Stimulated activated CD8-positive, alpha-beta memory T cell treated with anti-CD3 and anti-CD28 coated beads, Interleukin-4, amount 100 ng/mL, for 48 hours (primary cell): ENCODE data around the gene SH3PXD2A.

ENCODE experiments used
- DNase-seq: peaks from one replicate; pipeline ENCODE4 v3.0.0-alpha.2; 2020

SH3PXD2A gene

DNA sequence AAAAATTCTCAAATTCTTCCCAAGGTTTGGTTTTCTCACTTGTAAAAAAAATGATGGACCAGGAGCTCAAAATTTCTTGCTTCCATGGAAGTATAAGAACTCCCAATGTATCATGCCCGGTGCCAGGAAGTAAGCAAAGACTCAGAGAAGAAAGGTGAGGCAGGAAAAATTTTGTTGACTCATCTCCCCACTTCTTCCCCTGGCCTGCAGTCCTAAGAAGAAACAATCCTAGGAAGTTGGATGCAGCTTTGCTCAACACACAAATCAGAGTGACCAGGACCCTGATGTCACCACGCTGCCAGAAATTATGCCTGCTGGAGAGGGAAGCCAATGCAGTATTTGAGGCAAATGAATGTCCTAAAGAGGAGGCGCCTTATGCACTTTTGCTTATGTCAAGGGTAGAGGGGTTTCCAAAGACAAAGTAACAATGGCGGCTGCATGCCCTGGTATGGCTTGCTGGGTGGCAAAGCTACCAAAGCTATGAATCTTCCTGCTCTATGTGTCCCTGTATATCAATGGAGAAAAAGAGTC is 198.2 kb downstream of the SH3PXD2A start:
- no peak for DNase-seq

DNA sequence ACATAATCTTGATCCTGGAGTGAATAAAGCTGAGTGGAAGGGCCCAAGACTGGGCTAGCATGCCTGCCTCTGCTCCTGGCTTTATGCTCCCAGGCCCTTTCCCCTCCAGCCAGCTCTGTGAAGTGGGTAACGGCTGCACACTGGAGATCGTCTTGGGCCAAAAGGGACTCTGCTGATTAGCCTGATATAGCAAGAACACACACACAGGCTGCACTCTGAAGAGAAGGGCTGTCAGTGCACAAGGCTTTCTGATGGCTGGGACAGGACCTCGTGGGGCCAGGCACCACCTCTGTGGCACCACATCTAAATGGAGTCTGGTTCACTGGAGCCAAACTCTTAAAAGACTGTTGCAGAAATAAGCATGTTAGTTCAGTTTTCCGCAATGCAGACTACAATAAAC is 200.5 kb downstream of the SH3PXD2A start:
- DNase-seq = no peak

DNA sequence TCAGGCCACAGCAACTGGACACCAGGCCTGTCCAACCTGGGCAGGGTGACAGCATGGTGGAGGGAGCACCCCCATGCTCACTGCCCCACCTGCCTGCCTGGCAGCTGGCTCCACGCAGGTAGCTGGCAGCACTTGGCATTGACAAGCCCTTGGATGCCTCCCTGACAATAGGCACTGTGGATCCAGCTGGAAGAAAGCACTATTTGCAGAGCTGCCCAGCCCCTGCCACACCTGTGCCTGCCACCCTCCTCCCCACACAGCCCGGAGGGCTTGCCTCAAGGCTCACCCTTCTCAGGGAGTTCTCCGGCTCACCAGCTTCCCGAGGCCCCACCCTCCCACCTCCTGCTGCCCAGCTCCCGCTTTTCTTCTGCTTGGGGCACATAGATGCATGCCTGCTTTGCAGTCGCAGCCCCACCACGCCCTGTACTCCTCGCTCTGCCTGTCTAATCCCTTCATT is 201.8 kb downstream of the SH3PXD2A start:
- DNase-seq = no peak

DNA sequence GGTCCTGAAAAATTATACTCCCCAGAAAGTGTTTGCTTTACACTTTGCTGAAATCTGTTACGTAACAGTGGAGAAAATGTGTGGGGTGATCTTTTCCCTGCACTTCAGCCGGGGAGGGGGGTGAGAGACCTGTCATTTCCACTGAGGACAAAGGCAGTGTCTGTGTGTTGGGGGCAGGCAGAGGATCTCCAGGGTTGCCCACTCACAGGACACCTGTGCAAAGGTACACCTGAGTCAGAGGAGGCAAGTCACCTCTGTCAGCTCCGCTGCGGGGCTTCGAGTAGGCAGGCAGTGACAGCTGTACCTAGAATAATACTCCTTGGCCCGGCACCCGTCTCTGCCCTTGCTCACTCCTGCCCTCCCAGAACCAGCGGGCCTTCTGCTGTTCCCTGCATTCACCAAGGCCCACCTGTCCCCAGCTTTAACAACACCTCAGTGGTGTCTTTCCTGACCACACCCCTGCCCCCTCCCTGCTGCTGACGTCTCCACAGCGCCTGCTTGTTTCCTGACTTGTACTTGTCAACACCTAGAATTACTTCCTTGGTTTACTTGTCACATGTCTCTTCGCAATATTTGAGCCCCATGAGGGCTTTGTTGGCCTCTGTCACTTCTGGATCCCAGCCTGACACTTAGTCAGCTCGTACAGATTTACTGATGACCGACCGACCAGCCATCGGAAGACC is 202.6 kb downstream of the SH3PXD2A start:
- no peak for DNase-seq

DNA sequence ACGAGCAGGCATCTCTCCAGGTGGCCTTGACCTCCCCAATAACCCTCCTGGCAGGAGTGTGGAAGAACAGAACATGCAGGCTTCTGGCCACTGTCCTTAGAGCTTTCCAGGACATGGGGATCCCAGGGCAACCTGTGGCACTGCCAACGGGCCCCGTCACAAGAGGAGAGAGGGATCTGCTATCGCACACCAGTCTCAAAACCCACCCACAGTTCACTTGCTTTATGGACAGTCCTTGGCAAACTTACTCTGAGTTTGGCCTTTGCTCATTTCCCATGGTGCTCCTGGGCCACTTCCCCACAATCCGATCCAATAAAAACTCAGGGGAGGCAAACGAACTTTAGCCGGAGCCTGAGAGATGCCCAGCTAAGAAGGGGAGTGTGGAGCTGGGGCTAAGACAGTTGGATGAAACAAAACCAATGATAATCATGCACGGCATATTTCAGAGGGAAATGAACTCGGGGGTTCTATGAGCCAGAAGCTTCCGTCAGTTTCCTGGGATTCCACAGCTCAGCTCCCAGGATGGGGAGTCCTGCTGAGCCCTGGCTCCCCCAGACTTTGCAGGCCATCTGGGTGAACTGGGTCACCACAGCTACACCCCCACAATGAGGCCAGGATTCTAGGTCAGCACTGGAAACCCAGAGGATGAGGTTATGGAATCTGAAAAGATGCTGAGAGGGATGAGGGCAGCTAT is 203.4 kb downstream of the SH3PXD2A start:
- DNase-seq = no peak

DNA sequence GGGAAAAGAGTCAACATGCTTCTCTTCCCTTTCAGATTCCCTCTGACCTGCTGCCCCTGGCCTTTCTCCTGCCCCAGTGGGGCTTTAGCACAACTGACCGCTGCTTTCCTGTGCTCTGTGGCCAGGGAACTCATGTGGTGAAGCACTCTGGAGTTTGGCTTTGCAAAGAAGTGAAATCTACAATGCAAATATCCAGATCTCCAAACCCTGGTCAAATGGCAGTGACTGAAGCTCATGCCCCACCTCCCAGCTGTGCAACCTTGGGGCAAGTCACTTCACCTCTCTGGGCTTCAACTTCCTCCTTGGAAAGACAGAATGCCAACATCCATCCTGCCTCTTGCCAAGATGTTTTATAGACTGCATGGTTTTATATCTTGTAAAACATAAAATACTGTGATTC is 204.0 kb downstream of the SH3PXD2A start:
- DNase-seq = no peak

DNA sequence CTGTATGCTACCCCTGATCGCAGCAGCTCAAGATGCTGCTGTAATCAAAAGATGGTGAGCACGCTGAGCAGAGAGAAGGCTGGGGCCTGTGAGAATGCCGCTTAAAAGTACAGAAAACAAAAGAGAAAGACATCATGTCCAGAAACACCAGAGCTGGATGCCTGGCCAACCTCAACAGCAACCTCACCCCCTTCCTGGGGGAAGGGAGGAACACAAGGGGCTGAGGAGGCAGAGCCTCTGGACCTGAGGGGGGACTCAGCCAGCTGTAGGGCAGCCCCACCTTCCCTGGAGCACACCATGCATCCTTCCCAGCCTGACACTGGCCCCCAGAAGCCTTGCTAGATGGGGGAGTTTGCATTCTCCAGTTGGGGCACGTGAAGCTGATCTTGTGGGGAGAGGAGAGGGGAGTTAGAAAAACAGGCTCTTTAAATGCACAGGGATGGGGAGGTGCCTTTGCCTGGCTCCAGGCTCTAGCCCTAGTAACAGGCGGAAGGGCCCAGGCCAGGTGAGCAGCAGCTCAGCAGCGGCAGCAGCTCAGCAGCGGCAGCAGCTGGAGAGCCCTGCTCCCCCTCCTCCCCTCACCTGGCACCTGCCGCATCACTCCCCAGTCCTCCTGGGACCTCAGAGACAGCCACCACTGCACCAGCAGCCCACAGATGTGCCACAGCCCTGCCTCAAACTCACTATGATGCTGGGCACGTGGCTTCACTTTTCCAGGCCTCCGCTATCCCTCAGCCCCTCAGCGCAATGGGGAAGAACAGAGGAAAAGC is 205.5 kb downstream of the SH3PXD2A start:
- DNase-seq = no peak

DNA sequence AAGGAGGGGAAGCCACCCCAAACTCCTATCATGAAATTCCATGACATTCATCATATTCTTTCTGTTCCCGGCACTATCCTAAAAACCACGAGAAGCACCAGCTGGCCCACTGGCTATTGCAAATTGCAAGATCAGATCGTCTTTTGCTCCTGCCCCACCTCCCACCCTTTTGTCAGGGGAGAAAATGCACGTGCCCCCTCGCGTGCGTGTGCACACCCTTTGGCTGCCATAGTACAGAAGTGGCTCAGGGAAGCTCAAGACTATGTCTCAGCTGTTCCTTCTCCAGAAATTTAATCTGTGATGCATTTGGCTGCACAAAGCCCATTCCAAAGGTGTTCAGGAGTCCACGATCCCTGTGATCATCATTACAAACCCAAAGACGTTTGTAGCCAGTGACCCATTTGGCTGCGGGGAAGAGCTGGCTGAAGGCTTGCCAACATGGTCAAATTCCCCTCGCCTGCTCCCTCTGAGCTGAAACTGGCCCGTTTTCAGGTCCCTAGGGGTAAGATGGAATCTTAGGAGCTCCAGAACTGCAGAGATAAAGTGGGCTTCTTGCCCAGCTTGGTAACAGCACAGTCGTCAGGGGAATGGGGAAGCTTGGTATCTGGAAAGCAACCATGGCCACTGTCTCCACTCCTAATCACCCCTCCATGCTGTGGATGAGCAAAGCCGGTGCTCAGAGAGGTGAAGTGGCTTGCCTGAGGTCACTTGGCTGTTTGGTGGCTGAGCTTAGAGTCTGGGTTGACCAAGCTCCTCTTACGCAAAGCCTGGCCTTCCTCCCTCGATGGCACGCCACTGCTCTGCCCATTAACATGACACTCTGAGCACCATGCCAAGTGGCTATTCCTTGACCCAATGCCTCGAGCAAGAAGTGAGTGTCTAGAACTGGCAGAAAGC is 206.5 kb downstream of the SH3PXD2A start:
- DNase-seq = no peak

DNA sequence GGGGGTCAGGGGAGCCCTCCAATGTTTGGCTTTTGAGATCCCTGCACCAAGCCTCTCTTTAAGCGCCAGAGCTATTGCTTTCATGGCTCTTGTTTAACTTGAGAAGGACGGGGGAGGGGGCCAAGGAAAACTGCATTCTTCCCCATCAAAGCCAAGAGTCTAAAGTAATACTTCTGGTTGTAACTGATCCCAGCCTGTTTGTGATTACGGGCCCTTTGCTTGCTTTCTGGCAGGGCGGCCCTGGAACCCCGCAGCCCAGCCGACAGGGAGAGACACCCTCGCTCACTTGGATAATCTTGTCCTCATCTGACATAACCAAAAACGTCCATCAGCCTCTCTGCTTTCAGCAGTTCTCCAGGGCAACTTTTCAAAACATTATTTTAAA is 207.1 kb downstream of the SH3PXD2A start:
- DNase-seq = no peak

DNA sequence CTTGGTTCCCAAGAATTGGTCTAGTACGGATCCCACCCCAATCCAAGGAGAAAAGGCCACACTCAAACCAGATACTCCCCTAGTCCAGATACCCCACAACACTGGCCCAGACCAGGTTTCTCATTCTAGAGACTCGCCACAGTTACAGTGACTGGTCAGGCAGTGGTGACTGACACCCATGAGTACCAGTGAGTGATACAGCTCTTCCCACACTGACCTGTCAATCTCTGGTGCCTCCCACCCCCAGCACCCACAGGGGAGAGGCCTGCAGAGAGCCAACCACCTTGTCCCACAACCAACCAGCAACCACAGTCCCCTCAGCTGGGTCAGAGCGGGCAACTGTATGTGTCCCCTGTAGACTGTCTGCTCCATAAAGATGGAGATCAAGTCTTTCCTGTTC is 209.1 kb downstream of the SH3PXD2A start:
- DNase-seq = no peak

DNA sequence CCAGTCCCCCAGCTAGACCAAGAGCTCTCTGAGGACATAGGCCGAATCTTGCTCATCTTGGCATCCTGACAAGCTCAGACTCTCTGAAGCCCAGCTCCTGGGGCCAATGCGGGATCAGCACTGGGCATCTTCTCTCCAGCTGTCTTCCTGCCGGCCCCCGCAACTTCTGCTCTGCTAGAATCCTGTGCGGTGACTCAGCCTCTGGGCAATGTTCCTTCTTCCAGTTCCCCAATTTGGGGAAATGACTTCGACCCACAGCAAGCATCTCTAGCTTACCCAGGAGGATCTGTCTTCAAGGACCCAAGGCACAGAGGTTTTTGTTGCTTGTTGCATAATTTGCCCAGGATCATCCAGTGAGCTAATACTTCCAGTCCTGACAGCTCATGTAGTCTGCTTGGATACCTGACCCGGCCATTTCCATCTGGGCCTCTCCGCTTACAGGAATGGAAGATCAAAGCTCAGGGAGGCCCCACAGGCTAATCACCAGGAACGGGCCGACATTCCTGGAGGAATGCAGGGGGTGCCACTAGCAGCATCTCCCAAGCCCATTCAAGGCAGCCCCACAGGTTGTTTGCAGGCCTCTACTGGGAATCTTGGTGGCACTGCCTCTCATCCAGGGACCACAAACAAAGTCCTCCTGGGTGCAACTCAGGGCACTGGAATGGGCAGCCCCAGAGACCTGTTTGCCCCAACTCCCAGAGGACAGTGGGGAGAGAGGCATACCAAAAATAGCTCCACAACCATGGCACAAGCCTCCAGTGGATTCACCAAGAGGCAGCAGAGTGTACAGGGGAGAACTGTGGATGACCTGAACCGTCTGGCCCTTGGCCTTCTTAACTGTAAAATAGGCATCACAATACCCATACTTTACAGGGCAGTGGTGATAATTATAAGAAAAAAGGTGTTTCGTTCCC is 210.0 kb downstream of the SH3PXD2A start:
- DNase-seq = no peak

DNA sequence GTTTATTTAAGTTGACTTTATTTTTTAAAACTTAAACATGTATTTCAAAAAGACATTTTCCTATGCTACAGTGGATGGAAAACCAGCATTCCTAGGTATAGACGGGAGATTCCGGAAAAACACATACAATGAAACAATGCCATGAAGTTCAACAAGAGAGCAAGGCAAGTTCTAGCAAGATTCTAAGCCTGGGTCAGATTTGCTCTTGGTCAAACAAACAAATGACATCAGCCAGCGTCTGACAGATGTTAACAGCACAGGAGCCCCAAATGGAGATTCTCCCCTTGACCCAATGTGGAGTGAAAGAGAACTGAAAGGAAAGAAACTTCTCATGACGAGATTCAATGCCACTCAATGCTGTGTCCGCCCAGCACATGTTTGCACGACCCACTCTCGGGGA is 212.0 kb downstream of the SH3PXD2A start:
- DNase-seq = no peak

DNA sequence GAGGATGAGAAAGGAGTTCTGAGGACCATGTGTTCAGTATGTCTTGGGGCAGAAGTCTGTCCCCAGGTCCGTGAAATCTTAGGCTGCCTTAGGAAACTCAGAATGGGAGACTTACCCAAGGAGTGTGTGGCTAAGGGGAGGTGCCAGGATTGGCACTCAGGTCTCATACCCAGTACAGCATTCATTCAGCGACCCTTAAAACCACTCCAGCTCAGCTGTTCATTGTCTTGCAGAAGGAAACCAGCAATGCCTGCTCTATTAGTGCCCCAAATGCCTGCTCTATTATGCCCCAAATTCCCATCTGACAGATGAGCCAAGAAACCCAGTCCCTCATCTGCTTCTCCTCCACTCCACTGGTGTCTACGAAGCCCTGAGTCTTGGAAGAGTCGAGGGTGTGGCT is 214.1 kb downstream of the SH3PXD2A start:
- no peak for DNase-seq

DNA sequence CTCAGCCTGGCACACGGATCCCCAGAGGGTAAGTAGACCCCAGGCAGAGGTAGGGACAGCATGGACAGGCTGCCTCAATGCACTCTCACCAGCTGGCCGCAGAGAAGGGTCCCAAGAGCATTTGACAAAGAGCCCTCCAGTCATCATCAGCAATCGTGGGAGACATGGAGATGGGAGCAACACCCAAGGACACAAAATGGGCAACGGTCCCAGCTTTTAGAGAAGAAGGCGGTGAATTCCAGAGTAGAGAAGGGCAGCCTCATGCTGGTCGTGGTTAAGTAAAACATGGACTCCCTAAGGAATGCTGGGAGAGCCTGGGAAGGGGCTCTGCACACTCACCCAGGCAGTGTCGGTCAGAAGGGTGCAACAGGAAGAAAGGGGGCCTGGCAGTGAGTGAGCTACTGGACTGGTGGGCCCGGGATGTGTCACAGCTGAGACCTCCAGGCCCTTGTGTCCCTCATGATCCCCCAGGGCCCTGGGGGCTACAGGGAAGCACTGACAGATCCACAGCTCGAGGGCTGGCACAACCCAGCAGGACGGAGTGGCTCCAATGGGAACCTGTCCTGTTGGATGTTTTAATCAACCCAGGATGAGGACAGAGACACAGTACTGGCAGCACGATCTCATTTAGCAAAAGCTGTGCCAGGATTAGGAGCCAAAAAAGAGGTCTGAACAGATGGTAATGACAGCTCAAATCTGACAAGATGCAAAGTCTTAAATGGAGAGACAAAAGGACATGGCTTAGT is 214.8 kb downstream of the SH3PXD2A start:
- DNase-seq = no peak

DNA sequence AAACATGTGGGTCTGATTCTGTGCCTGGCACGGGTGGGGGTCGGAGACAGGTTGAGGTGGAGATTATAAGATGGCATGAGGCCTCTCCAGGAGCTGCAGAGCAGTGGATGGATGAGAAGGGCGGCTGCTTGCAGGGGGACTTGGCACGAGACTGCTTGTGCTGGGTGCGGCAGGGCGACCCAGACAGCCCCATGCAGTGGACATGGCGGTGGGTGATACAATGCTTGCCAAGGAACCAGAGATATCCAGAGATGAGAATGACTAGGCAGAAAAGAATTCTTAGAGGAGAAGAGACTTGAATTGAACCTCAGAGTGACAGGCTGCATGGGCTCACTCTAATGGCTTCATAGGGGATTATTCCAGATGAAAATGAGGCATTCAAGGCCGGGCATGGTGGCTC is 216.4 kb downstream of the SH3PXD2A start:
- no peak for DNase-seq

DNA sequence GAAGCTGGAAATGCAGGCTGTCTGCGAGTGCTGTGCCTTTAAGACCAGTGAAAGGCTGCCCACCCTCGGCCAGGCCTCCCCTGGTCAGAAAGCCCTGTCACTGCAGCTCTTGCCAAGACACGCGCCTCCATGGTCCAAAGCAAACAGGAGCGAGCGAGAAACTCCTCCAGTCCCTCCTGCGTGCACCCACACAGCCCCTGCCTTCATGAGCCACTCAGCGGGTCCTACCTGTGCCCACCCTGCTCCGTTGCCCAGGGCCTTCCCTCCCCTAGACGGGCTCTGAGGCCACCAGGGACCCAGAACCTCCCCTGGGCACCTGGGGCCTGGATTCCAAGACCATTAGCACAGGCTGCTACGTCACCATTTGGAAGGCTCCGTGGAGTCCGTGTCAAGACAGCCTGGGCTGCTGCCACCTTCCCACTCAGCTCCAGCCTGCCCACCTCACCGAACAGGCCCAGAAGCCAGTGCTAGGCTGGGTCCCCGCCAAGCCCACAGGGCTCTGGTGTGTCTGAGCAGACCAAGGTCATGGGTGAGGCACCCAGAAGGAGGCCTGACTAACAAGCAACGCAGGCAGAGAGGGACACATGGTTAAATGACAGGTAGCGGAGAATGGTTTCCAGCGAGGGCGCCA is 217.3 kb downstream of the SH3PXD2A start:
- DNase-seq = no peak

DNA sequence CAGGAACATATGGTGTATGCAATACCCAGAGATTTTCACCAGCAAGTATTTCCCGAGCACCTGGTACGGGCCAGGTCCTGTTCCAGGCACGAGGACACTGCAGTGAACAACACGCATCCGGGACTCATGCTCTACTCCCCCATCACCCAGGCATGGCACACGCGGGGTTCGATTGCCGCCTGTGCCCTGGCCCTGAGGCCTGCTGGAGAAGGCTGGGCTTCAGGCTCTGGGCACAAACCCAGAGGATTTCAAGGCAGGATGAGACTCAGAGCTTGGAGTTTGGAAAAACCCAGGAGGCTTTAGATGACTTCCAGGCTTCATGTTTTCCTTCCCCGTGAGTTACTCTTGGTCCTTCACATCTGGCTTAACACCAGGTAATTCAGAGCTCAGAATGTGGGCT is 218.4 kb downstream of the SH3PXD2A start:
- DNase-seq = no peak

DNA sequence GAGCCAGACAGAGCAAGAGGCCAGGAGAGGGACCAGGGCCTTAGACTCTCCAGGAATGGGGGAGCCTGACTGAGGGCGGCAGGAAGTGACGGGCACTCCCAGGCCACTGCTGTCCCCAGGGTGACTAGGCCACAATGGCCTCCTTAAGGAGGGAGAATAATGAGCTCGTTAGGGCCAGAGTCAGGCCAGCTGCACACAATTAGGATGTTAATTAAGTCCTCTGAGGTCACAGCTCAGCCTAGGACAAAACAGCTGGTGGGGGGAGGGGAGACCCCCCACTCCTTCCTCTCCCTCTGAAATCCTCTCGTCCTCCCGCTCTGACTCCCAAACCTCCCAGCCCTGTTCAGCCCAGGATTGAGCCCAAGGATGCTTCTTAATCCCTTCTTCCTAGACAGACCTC is 218.9 kb downstream of the SH3PXD2A start:
- DNase-seq = no peak

DNA sequence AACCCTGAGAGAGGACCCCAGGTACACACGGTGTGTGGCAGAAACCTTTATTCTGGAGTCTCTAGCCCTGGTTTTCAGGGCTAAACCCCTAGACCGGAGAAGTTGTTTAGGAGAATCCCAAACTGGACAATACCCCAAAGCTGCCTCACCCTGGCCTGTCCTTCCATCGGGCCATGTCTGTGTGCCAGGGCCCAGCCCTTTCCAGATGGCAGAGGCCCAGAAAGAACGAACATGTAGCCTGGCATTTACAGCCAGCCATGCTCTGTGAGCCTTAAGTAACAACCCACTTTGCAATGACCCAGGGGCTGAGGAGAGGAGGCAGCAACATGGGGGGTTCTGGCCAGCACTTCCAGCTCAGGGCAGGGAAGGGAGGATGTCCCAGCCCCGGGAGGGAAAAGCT is 219.8 kb downstream of the SH3PXD2A start:
- no peak for DNase-seq

DNA sequence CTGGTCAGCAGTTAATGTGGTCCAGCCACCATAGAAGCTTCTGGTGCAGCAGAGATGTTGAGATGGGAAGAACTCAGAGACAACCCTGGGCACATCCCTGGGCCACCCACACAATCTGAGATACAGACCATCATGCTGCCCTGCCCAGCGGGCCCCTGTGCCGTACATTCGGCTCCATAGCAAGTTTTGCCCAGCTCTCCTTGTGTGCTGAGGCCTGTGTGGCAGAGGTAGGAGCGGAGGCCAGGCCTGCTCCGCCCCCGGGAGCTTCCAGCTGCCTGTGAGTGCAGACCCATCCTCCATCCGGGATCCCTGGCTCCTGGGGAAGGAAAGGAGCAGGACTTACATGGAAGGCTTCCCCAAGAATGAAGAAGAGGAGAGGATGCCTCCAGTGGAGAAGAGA is 221.5 kb downstream of the SH3PXD2A start:
- no peak for DNase-seq
